Muscle layer of duodenum (tissue), 2 donors: ENCODE results near the gene P3H1.

Experiments used
- H3K27ac ChIP-seq: one replicate; pipeline ENCODE4 v1.7.0; 2013; ENCODE audit warnings: mild to moderate bottlenecking, low read length
- H3K27me3 ChIP-seq: one replicate; pipeline ENCODE4 v1.7.0; 2013; ENCODE audit warnings: low read depth, mild to moderate bottlenecking, control low read depth, low read length
- H3K36me3 ChIP-seq, 2 donors: one replicate each; pipeline ENCODE4 v1.7.0; 2013; ENCODE audit warnings: low read length in 2 of 2, control low read depth in 1 of 2, mild to moderate bottlenecking in 1 of 2; ENCODE audit not compliant: insufficient read depth in 2 of 2, control insufficient read depth in 1 of 2
- H3K4me1 ChIP-seq, 2 donors: one replicate each; pipeline ENCODE4 v1.7.0; 2013; ENCODE audit warnings: low read length in 2 of 2, mild to moderate bottlenecking in 2 of 2, control low read depth in 1 of 2, moderate library complexity in 1 of 2; ENCODE audit not compliant: insufficient read depth in 2 of 2, control insufficient read depth in 1 of 2
- H3K4me3 ChIP-seq, 2 donors: one replicate each; pipeline ENCODE4 v1.7.0; 2013; ENCODE audit warnings: low read length in 2 of 2, low read depth in 1 of 2, mild to moderate bottlenecking in 1 of 2
- H3K9me3 ChIP-seq, 2 donors: one replicate each; pipeline ENCODE4 v1.7.0; 2013; ENCODE audit warnings: low read length in 2 of 2, control low read depth in 1 of 2, mild to moderate bottlenecking in 1 of 2; ENCODE audit not compliant: control insufficient read depth in 1 of 2
- donor health status: healthy.

Gene P3H1

GRCh38 chr1:42769811-42770210, 3.0 kb upstream of the P3H1 start:
- Histone ChIP-seq H3K4me1 (peaks cover 10 to 19% of the 10 kb centered on the region in 2 donors), H3K9me3 (no peaks in the 10 kb centered on the region)

GRCh38 chr1:42768172-42768571, 1.3 kb upstream of the P3H1 start:
- no peaks in the 10 kb centered on the region for H3K27me3 ChIP-seq
- H3K27ac ChIP-seq, result peak overlapping the region; percentile 12
- peak overlapping the region; percentile 70 to 99 for H3K4me3 ChIP-seq
- peaks cover 0 to 1% of the 10 kb centered on the region in 2 donors for H3K36me3 ChIP-seq
- H3K9me3 ChIP-seq, result no peaks in the 10 kb centered on the region
- H3K4me1 ChIP-seq, result peaks cover 10 to 28% of the 10 kb centered on the region in 2 donors

More at GRCh38 chr1:42769811-42770210, 3.0 kb upstream of the P3H1 start:
- H3K36me3 ChIP-seq, result peaks cover 5 to 13% of the 10 kb centered on the region in 2 donors
- no peaks in the 10 kb centered on the region for H3K27me3 ChIP-seq
- H3K4me3 ChIP-seq, result no peak overlapping the region
- H3K27ac ChIP-seq, result no peak overlapping the region

GRCh38 chr1:42767510-42768000, 727 bp upstream of the P3H1 start:
- peak overlapping the region; percentile 70 to 99 for H3K4me3 ChIP-seq
- peaks cover 10 to 28% of the 10 kb centered on the region in 2 donors for H3K4me1 ChIP-seq
- H3K27ac ChIP-seq, result peak overlapping the region; percentile 12
- H3K27me3 ChIP-seq, result no peaks in the 10 kb centered on the region
- H3K36me3 ChIP-seq, result no peaks in the 10 kb centered on the region
- no peaks in the 10 kb centered on the region for H3K9me3 ChIP-seq

- Histone ChIP-seq H3K9me3 (no peaks in the 10 kb centered on the region), H3K4me1 (peaks cover 10 to 25% of the 10 kb centered on the region in 2 donors), H3K4me3 (peak overlapping the region; percentile 87 to 99), H3K36me3 (peaks cover 3% of the 10 kb centered on the region in 2 donors), H3K27me3 (no peaks in the 10 kb centered on the region), H3K27ac (peak overlapping the region; percentile 80)
Observed at GRCh38 chr1:42765832-42766740, 742 bp downstream of the P3H1 start.

- no peaks in the 10 kb centered on the region for H3K9me3 ChIP-seq
- H3K36me3 ChIP-seq, result peaks cover 3 to 4% of the 10 kb centered on the region in 2 donors
- peak overlapping the region; percentile 87 to 99 for H3K4me3 ChIP-seq
- no peaks in the 10 kb centered on the region for H3K27me3 ChIP-seq
- peak overlapping the region; percentile 80 for H3K27ac ChIP-seq
- peaks cover 10 to 25% of the 10 kb centered on the region in 2 donors for H3K4me1 ChIP-seq
Observed at GRCh38 chr1:42765269-42765668, 1.6 kb downstream of the P3H1 start.

GRCh38 chr1:42762269-42762668, 4.6 kb downstream of the P3H1 start:
- no peak overlapping the region for H3K4me3 ChIP-seq
- no peak overlapping the region for H3K27ac ChIP-seq
- H3K36me3 ChIP-seq, result peaks cover 23 to 29% of the 10 kb centered on the region in 2 donors

GRCh38 chr1:42761567-42761966, 5.3 kb downstream of the P3H1 start:
- H3K27ac ChIP-seq, result no peak overlapping the region
- H3K4me1 ChIP-seq, result peaks cover 0 to 13% of the 10 kb centered on the region in 2 donors
- H3K4me3 ChIP-seq, result no peak overlapping the region
- no peaks in the 10 kb centered on the region for H3K9me3 ChIP-seq
- H3K27me3 ChIP-seq, result no peaks in the 10 kb centered on the region
- H3K36me3 ChIP-seq, result peaks cover 26 to 32% of the 10 kb centered on the region in 2 donors

More at GRCh38 chr1:42762269-42762668, 4.6 kb downstream of the P3H1 start:
- peaks cover 0 to 13% of the 10 kb centered on the region in 2 donors for H3K4me1 ChIP-seq
- H3K27me3 ChIP-seq, result no peaks in the 10 kb centered on the region
- no peaks in the 10 kb centered on the region for H3K9me3 ChIP-seq

GRCh38 chr1:42759114-42759513, 7.7 kb downstream of the P3H1 start:
- H3K27ac ChIP-seq, result no peak overlapping the region
- no peaks in the 10 kb centered on the region for H3K27me3 ChIP-seq
- peaks cover 0 to 2% of the 10 kb centered on the region in 2 donors for H3K4me1 ChIP-seq
- H3K9me3 ChIP-seq, result no peaks in the 10 kb centered on the region
- H3K4me3 ChIP-seq, result no peak overlapping the region
- H3K36me3 ChIP-seq, result peaks cover 50 to 56% of the 10 kb centered on the region in 2 donors

- H3K4me3 ChIP-seq, result no peak overlapping the region
- no peaks in the 10 kb centered on the region for H3K4me1 ChIP-seq
- H3K36me3 ChIP-seq, result peaks cover 54 to 60% of the 10 kb centered on the region in 2 donors
- H3K27me3 ChIP-seq, result no peaks in the 10 kb centered on the region
- no peaks in the 10 kb centered on the region for H3K9me3 ChIP-seq
- H3K27ac ChIP-seq, result no peak overlapping the region
Observed at GRCh38 chr1:42758641-42759040, 8.2 kb downstream of the P3H1 start.

GRCh38 chr1:42757892-42758275, 8.9 kb downstream of the P3H1 start:
- peaks cover 54 to 67% of the 10 kb centered on the region in 2 donors for H3K36me3 ChIP-seq
- no peaks in the 10 kb centered on the region for H3K4me1 ChIP-seq
- no peak overlapping the region for H3K27ac ChIP-seq
- no peaks in the 10 kb centered on the region for H3K9me3 ChIP-seq
- no peak overlapping the region for H3K4me3 ChIP-seq
- H3K27me3 ChIP-seq, result no peaks in the 10 kb centered on the region

- Histone ChIP-seq H3K4me3 (no peak overlapping the region), H3K27ac (no peak overlapping the region), H3K27me3 (no peaks in the 10 kb centered on the region), H3K4me1 (no peaks in the 10 kb centered on the region), H3K36me3 (peaks cover 61 to 74% of the 10 kb centered on the region in 2 donors), H3K9me3 (no peaks in the 10 kb centered on the region)
Observed at GRCh38 chr1:42756956-42757891, 9.6 kb downstream of the P3H1 start.
